HL-60 (cell line): ENCODE data around the gene SH3RF3.

Experiments used
- DNase-seq, 2 experiments: peaks; one replicate each; pipeline ENCODE4 v3.0.0-alpha.2; 2010 to 2020; ENCODE audit warnings: low read depth in 1 of 2, low spot score in 1 of 2
- H3K27ac ChIP-seq: fragments of 250-450 bp; sonication (Bioruptor Pico); replicated peaks from 2 replicates; pipeline ENCODE4 v1.5.1; 2020; ENCODE audit warnings: mild to moderate bottlenecking, moderate library complexity
- H3K27me3 ChIP-seq: fragments of 250-450 bp; sonication (Bioruptor Pico); 2 replicates; pipeline ENCODE4 v1.5.1; 2021; ENCODE audit warnings: mild to moderate bottlenecking, moderate library complexity; ENCODE audit not compliant: insufficient read depth, poor library complexity, severe bottlenecking
- H3K4me3 ChIP-seq: replicated peaks from 2 replicates; pipeline ENCODE4 v1.5.1; 2011; ENCODE audit warnings: mild to moderate bottlenecking, control low read depth, low read length; ENCODE audit not compliant: insufficient read depth
- CTCF ChIP-seq: IDR thresholded peaks from one replicate; pipeline ENCODE4 v1.5.1; 2011; ENCODE audit warnings: low read length, control low read depth, inconsistent platforms; ENCODE audit not compliant: insufficient read depth
- GABPA ChIP-seq: IDR thresholded peaks from 2 replicates; pipeline ENCODE4 v1.6.1; 2012; ENCODE audit warnings: low read depth
- POLR2AphosphoS5 ChIP-seq: IDR thresholded peaks from 2 replicates; pipeline ENCODE4 v1.6.1; 2012; ENCODE audit warnings: low read depth
- REST ChIP-seq: IDR thresholded peaks from 2 replicates; pipeline ENCODE4 v1.6.1; 2012; ENCODE audit warnings: low read depth; ENCODE audit not compliant: insufficient replicate concordance
- SPI1 ChIP-seq: IDR thresholded peaks from 2 replicates; pipeline ENCODE4 v1.6.1; 2012; ENCODE audit warnings: low read depth, mild to moderate bottlenecking, borderline replicate concordance

Gene SH3RF3

GRCh38 chr2:109200616-109201464 is 71.8 kb downstream of the SH3RF3 start:
- TF ChIP-seq SPI1 (no peak), REST (no peak), POLR2AphosphoS5 (no peak), CTCF (no peak), GABPA (no peak)
- no peak overlapping the region for H3K4me3 ChIP-seq
- no peak overlapping the region for H3K27ac ChIP-seq
- H3K27me3 ChIP-seq, result no peaks in the 10 kb centered on the region
- no peak for DNase-seq

- Histone ChIP-seq H3K27me3 (no peaks in the 10 kb centered on the region), H3K27ac (no peak overlapping the region), H3K4me3 (no peak overlapping the region)
- TF ChIP-seq GABPA (no peak), SPI1 (no peak), CTCF (no peak), REST (no peak), POLR2AphosphoS5 (no peak)
- no peak for DNase-seq
These were observed 72.7 kb downstream of the SH3RF3 start for GRCh38 chr2:109201465-109202327.

GRCh38 chr2:109202486-109202885 is 73.5 kb downstream of the SH3RF3 start:
- Histone ChIP-seq H3K27ac (no peak overlapping the region), H3K4me3 (no peak overlapping the region), H3K27me3 (no peaks in the 10 kb centered on the region)
- no peak for DNase-seq
- TF ChIP-seq POLR2AphosphoS5 (no peak), CTCF (no peak), REST (no peak), GABPA (no peak), SPI1 (no peak)
